Activated CD4-positive, alpha-beta T cell treated with anti-CD3 and anti-CD28 coated beads, Interleukin-2, amount 50 U/mL, for 1 hour (primary cell): ENCODE measurements around the gene DMTF1.
A peak's percentile ranks its signal among the peaks of the same experiment; 100 is the strongest.
"Not testable (repeated sequence)": the region's sequence is repeated elsewhere in the genome, so short reads cannot be mapped to it uniquely, and the experiment has no call there.

ENCODE experiments used
- DNase-seq: peaks from one replicate; pipeline ENCODE4 v3.0.0-alpha.2; 2020

Gene DMTF1, protein sequence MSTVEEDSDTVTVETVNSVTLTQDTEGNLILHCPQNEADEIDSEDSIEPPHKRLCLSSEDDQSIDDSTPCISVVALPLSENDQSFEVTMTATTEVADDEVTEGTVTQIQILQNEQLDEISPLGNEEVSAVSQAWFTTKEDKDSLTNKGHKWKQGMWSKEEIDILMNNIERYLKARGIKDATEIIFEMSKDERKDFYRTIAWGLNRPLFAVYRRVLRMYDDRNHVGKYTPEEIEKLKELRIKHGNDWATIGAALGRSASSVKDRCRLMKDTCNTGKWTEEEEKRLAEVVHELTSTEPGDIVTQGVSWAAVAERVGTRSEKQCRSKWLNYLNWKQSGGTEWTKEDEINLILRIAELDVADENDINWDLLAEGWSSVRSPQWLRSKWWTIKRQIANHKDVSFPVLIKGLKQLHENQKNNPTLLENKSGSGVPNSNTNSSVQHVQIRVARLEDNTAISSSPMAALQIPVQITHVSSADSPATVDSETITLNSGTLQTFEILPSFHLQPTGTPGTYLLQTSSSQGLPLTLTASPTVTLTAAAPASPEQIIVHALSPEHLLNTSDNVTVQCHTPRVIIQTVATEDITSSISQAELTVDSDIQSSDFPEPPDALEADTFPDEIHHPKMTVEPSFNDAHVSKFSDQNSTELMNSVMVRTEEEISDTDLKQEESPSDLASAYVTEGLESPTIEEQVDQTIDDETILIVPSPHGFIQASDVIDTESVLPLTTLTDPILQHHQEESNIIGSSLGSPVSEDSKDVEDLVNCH

DNA sequence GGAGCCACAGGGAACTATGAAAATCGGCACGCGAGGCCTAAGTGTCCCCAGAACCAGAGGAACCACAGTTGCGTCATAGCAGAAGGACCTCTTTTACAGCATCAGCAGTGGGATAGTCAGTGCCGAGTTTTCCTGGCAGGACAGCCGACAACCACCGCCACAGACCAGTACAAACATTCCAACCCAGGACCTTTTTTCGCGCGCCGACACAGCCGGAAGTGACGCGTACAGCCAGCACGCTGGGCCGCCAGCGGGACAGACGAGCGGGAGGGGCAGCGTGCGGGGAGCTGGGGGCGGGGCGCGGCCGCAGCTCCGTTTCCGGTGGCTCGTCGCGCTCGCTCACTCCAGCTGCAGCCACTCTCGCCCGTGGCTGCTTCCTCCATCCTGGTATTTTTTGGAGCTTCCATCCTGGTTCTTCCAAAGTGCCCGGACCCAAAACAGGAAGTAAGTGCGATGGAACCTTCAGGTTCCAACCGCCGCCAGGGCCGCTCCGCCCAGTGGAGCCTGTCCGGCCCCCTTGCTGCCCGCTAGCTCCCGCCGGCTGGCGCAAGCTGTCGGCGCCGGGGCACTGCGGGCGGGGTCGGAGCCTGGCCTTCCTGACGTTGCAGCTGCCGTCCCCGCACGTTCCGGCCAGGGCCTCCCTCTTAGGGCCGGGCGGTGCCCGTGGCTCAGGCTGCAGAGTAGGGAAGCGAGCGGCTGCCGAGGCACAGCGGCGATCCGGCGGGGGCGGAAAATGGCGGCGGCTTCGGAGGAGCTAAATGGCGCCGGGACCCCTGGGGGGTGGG is at the start of gene DMTF1:
TSS of gene DMTF1 (plus strand) at position 342 of the 785 bp plus-strand sequence. CDS start 12,489 bp downstream, outside the sequence.
- peak; percentile 84 for DNase-seq

DNA sequence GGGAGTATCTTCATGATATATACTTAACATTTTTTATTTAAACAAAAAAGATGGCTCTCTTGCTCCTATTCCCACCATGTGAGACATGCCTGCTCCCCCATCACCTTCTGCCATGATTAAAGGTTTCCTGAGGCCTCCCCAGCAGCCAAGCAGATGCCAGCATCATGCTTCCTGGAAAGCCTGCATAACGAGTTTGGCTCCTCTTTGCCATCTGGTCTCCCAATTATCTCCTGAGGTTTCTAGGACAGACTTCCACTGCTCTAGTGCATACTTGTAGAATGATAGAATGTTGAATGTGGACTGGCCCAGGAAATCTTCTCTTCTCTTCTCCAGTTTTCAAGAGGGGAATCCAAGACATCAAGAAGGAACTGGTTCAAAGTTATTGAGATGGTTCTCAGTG is 46.9 kb upstream of the DMTF1 start:
- no peak for DNase-seq

DNA sequence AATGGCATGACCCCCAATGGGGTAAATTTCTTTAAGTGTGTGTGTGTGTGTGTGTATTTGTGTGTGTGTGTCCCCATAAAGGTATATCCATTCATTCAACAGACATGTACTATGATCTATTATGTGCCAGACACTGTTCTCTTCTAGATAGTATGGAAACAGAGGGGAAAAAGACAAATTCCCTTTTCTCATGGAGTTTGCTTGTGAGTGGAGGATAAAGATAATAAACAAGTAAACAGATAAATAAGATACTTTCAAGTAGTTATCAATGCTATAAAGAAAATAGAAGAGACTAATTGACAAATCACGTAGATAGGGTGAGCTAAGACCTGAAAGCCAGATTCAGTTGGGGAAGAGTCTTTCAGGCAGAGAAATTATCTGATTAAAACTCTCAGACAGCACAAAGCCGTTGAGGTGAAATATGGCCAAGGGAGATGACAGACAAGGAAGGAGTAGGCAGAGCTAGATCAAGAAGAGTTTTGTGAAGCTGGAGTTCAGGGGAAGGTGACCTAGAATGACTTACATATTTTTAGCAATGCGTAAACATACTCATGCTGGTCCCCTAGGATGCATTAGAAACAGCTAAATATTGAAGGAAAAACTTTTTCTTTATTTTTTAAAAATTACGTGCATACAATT is 45.2 kb upstream of the DMTF1 start:
- no peak for DNase-seq

- no peak for DNase-seq
Observed at GRCh38 chr7:87107949-87108776, 44.1 kb upstream of the DMTF1 start.

GRCh38 chr7:87110778-87111177 is 41.5 kb upstream of the DMTF1 start:
- no peak for DNase-seq

- DNase-seq = no peak
Observed at GRCh38 chr7:87111877-87112276, 40.4 kb upstream of the DMTF1 start.

DNA sequence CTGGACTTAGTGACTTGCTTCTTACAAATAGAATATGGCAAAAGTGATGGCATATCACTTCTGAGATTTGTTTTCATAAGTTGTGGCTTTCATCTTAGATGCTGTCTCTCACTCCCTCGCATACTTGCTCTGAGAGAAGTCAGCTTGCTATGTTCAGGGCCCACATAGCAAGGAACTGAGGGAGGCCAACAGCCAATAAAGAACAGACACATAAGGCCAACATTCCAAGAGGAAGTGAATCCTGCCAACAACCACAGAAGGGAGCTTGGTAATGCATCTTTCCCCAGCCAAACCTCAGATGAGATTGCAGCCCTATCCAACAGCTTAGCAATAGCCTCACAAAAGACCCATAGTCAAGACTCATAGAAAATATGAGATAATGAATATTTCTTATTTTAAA is 39.2 kb upstream of the DMTF1 start:
- no peak for DNase-seq

DNA sequence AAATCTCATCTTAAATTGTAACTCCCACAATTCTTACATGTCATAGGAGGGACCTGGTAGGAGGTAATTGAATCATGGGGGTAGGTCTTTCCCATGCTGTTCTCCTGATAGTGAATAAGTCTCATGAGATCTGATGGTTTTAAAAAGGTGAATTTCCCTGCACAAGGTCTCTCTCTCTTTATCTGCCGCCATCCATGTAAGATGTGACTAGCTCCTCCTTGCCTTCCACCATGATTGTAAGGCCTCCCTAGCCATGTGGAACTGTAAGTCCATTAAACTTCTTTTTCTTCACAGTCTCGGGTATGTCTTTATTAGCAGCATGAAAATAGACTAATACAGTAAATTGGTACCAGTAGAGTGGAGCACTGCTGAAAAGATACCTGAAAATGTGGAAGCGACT is 38.3 kb upstream of the DMTF1 start:
- not testable (repeated sequence) for DNase-seq

DNA sequence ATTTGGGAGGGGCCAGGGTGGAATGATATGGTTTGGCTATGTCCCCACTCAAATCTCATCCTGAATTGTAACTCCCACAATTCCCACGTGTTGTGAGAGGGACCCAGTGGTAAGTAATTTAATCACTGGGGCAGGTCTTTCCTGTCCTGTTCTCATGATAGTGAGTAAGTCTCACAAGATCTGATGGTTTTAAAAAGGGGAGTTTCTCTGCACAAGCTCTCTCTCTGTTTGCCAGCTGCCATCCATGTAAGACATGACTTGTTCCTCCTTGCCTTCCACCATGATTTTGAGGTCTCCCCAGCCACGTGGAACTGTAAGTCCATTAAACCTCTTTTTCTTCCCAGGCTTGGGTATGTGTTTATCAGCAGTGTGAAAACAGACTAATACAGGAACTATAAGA is 36.5 kb upstream of the DMTF1 start:
- DNase-seq = not testable (repeated sequence)

- no peak for DNase-seq
Observed at GRCh38 chr7:87116315-87116714, 35.9 kb upstream of the DMTF1 start.

DNA sequence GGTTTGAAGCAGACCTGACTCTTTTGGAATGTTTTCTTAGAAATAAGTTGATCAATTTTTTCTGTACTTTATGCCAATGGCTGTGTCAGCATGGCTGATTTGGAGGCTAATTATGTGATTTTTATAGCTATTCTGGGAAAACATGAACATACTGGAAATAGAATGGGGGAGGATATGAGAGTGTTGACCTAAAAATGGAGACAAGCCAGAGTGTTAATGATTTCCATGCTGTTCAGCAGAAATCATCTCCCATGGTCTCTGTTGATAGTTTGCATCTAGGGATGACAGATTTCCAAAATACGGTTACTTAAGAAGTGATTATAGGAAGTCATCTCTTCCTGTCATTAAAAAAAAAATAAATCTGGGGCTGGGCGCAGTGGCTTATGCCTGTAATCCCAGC is 32.7 kb upstream of the DMTF1 start:
- DNase-seq = no peak

DNA sequence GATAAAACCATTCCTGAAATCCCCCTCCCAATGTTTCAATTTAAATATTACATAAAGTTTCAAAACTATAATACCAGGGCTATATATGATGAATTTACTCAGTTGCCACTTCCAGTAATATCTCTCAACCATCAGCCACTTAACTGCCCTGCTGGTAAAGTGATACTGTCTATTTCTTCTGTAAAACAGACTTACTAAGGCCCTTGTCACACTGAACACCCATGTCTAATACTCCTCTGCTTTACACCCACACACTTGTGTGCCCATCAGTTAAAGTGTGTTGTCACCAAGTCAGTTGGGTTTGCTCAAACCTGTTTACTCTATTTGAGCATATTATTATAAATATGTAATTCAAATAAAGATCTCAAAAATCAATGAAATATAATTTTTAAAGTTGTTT is 29.1 kb upstream of the DMTF1 start:
- no peak for DNase-seq

- no peak for DNase-seq
Observed at GRCh38 chr7:87127019-87127418, 25.2 kb upstream of the DMTF1 start.

DNA sequence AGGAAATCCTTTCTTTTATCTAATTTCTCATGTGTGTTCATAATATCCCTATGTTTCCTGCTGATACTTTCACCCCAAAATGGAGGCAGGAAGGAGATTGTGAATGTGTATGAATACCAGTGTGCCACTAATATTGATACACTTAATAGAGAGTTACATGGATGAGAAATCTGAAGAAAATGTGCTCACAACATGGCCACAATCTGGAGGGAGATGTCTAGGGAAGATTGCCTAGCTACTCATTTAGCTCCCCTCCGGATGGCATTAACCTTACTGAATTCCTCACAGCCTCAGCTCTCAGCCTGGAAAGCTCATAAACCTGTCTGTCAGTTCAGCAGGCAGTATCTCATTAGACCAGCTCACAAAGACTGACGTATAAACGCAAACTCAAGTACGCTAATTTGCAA is 23.4 kb upstream of the DMTF1 start:
- no peak for DNase-seq

- DNase-seq = no peak
Observed at GRCh38 chr7:87129332-87129731, 22.9 kb upstream of the DMTF1 start.

GRCh38 chr7:87129848-87130247 is 22.4 kb upstream of the DMTF1 start:
- no peak for DNase-seq

- no peak for DNase-seq
Observed at GRCh38 chr7:87131771-87132170, 20.5 kb upstream of the DMTF1 start.

DNA sequence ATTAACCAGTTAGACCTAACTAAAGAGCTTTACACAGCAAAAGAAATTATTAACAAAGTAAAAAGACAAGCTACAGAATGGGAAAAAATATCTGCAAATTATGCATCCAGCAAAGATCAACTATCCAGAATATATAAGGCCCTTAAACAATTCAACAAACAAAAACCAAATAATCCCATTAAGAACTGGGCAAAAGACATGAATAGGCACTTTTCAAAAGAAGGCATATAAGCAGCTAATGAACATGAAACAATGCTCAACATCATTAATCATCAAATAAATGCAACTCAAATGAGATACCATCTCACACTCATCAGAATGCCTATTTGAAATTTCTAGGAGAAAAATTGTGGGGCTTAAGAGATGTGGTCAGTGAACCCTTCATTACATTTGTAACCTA is 15.0 kb upstream of the DMTF1 start:
- no peak for DNase-seq

DNA sequence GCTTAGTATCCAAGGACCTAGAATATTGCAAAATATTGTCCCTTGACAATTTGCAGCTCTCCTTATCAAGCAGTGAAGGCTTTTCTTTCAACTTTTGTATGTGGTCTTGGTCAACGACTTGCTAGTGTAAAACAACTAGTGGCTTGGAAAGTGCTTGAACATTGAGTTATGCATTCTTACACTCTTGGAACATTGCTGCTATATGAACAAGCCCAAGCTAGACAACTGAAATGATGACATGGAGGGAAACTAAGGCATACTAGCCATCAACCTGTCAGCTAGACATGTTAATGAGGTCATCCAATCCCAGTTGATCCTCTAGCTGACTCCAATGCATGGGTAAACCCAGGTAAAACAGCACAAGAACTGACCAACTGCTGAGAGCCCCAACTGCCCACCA is 12.7 kb upstream of the DMTF1 start:
- no peak for DNase-seq

- DNase-seq = no peak
Observed at GRCh38 chr7:87140271-87140748, 11.9 kb upstream of the DMTF1 start.

- DNase-seq = no peak
Observed at GRCh38 chr7:87144173-87144657, 8.0 kb upstream of the DMTF1 start.
